Activated naive CD8-positive, alpha-beta T cell treated with anti-CD3 and anti-CD28 coated beads, Interleukin-2, amount 50 U/mL, for 16 hours (primary cell): Measurements from ENCODE around the gene ALKBH5.

Experiments
- DNase-seq: peaks from one replicate; pipeline ENCODE4 v3.0.0-alpha.2; 2020; ENCODE audit warnings: low read depth, low spot score

Gene ALKBH5

DNA sequence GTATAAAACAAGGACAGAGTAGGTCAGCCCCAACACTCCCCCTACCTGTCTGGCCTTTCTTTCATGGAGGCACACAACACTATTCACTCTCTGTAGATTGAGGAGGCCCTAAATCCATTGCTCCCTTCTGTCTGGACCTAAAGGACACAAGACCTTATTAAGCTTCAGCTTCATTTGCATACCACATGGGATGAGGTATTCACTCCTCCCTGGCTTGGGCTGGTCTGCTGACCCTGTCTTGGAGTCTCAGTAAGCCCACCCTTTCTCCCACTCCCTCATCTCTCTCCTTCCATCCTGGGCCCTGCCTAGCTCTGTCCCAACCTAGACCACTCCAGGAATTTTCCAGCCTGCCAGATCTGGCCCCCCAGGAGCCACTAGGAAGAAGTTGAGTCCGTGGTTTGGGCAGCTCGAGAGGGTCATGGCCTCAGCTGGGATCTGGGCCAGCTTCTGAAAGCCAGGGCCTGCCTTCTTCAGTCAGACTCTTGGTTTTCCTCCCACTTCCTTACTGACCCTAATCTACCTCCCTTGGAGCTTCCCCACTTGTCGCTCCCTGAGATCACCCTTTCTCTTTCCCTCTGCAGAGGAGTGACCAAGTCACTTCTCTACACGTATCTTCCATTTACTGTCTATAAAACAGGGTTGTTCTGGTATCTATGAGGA lies 35.3 kb downstream of the ALKBH5 start:
- no peak for DNase-seq

DNA sequence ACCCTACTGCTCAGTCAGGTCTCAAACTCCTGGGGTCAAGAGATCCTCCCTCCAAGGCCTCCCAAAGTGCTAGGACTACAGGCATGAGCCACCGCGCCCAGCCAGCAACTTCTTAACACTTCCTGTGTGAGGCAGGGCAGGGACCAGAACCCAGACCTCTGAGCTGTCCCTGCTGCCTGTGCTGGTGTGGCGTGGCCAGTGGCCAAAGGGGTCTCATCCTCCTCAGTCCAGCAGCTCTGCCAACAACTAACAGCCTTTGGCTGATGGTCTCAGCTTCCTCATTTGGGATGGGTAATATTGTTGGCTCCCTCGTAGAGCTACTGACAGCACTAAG lies 40.4 kb downstream of the ALKBH5 start:
- DNase-seq, result no peak

DNA sequence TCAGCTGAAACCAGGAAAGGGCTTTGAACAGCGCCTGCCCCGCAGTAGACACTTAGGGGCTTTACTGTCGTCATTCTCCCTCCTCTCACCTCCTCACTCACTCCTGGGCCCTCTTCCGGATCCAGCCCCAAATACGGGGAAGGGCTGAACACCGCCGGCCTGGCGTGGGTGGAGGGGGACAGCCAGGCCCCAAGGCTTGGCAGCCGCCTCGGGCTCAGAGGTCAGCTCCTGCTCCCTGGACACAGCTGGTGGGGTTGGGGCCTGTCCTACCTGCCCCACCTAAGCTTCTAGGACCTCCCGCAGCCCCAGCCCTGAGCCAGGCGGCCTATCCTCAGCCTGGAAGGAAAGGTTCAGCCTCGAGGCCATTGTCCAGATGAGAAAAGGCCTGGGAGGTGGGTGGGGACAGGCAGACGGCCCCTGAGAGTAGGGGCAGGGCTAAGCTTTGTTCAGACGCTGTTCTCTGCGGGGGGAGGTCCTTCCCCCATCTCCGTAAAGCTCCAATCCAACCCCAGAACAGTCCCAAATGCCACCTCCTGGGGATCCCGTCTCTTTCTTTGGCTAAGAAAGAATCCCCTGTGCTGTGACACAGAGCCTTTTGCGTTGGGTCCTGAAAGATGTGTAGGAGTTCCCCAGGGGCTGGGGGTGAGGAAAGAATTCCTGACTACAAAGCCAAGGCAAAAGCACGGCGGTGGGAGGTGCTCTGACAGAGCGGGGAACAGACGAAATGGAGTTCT lies 40.9 kb downstream of the ALKBH5 start:
- DNase-seq, result no peak

DNA sequence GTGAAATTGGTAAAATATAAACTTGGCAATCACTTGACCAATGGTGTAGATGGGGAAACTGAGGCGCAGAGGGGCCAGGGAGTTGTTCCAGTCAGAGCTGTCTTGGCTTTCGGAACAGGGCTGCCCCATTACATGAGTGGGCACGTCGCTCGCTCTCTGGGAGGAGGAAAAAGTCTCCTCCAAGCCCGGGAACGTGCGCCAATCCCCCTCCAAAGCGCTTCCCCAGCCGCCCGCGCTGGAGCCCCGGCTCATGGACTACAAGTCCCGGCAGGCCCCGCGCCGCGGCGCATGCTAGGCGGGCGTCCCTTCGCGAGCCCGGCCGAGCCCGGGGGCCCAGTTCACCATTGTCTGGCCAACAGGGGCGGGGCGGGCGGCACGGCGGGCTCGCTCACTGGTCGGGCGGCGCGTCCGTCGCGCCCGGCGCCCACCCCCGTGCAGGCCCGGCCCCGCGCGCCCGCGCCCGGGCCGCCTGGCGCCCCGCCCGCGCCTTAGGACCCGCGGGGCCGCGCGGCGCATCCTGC lies 41.6 kb downstream of the ALKBH5 start, which contains the start of gene LLGL1:
TSS of gene LLGL1 (plus strand) at position 515 of the 521 bp plus-strand sequence. CDS start 48 bp downstream, outside the sequence.
- DNase-seq, result peak; percentile 92

DNA sequence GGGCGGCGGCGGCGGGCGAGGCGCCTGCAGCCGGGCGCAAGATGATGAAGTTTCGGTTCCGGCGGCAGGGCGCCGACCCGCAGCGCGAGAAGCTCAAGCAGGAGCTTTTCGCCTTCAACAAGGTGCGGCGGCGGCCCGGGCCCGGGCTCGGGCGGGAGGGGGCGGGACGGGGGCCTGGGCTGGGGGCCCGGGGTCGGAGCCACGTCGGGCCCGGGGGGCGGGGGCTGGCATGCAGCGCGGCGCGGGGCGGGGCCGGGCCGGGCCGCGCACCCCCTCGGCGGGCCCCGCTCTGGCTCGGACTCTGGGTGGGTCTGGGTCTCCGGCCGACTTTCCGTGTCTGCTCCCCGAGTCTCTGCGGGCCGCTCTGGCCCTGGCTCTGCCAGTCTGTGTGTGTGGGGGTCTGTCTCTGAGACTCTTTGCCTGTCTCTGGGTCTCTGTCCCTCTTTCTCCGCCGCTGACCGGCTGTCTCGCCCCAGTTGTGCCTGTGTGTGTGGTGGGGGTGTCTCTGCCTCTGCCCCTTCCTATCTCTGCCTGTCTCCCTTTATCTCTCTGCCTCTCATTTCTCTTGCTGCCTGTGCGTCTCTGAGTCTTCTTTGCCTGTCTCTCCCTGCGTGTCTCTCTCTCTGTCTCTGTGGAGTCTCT lies 42.1 kb downstream of the ALKBH5 start:
- no peak for DNase-seq

DNA sequence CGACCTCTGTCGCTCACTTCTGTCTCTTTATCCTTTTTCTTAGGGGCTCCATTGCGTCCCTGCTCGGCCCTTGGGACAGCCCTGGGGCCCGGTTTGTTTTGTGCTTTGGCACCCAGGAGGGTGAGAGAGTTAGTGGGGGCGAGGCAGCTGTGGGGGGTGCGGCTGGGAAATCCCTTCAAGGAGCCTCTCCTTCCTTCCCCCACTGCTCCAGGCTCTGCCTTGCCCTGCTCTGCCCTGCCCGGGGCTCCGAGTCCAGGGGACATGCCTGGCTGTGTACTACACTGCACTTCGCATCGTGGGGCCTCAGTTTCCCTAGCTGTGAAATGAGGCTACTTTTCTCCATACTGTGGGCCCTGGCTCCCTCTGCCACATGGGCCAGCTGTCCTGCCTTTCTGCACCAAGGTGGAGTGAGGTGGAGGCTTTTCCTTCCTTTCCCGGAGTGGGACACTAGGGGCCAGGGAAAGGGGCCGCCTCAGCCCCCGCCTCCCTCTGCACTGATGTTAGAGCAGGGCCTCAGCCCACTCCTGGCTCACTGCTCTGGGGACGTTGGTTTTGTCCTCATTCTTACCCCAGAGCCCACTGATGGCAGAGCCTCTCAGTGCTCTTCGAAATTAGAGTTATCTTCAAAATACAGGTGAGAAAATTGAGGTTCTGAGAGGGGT lies 42.8 kb downstream of the ALKBH5 start:
- DNase-seq, result no peak

DNA sequence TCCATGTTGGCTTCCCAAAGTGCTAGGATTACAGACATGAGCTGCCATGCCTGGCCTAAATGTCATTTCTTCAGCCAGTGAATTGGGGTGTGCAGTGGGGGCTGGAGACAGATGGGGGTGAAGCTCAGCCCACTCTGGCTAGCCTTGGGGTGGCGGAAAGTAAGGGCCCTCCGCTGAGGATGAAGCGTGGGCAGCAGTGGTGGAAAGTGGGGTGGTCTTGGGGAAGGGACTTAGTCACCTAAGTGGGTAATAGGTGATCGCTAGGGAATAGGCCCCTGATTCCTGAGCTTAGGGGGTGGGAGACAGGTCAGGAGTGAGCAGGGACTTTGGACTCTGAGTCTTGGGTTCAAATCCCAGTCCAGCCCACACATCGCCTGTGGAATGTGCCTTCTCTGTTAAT lies 44.0 kb downstream of the ALKBH5 start:
- DNase-seq, result no peak

DNA sequence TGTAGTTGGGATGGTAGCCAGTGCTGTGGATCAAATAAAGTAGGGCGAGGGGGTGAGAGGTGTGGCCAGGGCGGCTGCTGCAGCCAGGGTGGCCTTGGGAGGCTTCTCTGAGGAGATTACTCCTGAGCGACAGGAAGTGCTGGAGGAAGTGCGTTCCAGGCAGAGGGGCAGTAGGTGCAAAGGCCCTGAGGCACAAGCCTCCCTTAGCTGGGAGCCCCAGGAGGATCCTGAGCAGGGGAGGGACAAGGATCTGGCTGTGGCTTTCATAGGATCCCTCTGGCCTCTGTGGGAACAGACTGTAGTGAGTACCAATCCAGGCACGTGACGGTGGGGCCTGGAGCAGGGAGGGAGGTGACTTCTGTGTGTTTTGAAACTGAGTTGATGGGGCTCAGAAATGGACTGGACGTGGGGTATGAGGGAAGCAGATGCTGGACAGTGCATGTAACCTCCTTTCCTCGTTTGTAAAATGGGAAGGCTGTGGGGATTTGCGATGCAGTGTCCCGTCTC lies 44.6 kb downstream of the ALKBH5 start:
- DNase-seq, result no peak

DNA sequence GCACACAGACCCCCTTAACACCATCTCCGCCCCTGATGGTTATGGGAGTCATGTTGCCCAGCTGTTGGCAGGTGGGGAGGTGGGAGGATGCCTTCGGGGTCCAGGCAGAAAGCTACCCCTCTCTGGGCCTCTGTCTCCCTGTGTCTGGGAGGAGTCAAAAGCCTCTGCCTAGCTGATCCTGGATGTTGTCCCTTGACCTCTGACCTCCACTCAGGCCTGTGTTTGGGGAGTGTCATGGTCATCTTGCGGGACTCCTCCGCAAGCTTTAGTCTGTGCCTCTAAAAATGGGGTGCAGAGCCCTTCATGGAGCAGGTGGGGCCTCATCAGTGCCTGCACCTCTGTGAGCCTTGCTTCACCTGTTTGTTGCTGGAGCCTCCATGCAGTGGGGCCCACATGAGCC lies 45.6 kb downstream of the ALKBH5 start:
- no peak for DNase-seq

DNA sequence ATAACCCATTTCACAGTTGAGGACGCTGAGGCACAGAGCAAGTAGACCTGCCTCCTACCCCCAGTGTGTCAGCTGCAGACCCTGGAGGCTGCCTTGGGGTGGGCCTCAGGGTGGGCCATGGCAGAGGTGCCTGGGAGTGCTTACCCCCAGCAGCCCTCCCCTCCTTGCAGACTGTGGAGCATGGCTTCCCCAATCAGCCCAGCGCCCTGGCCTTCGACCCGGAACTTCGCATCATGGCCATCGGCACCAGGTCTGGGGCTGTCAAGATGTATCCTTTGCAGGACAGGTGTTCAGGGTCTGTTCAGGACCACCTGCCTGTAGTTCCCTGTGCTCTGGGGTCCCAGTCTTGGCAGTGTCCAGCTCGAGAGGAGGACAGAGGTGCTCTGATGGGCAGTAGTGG lies 46.1 kb downstream of the ALKBH5 start:
- no peak for DNase-seq

DNA sequence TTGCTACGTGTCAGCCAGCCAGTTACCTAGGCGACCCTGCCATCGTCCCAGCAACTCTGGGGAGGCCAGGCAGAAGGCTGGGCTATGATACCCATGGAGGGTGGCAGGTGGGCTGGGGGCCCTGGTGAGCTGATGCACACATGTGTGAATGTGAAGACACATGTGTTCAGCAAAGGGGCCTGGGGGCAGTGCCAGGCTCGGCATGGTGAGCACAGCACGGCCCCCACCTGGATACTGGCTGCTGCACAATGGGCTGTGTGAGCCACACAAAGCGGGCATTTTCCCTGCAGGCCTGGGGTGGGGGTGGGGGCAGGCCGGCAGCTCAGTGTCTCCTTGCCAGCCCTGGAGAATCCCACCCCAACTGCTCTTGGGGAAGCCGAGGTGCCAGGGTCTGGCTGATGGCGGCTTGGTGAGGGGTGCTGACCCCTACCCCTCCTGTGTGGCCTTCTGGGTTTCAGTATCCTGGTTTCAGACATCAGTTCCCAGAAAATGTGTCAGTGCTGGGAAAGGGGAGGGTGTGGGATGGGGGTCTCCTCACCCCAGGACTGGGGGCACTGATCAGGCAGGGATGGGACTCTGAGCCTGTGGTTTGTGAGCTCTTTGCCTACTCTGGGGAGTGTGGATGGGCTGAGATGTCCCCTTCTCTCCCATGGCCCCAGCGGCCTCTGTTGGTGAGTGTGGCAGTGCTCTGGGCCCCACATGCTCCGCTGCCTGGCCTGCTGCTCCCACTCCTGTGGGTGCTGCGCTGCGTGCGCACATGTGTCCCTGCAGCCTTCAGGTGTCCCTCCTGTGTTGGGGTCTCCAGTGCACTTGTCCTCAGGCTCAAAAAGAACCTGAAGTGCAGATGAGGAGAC lies 46.9 kb downstream of the ALKBH5 start:
- no peak for DNase-seq

DNA sequence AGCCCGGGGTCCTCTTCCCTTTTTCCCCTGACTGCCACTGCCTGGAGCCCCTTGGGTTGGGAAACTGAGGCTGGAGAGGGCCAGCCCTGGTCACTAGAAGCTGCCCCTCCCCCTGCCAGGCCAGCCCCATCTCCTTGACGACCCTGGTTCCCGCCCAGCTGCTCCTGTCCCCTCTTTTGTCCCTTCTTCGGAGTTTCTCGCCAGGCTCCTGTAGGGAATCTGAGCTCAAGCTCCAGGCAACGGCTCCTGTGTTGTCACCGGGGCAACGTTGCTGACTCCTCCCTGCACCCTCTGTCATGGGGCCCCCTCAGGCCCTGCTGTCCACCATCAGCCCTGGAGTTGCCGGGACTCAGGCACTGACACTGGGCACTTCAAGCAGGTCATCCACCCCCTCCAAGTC lies 47.5 kb downstream of the ALKBH5 start:
- DNase-seq, result no peak

DNA sequence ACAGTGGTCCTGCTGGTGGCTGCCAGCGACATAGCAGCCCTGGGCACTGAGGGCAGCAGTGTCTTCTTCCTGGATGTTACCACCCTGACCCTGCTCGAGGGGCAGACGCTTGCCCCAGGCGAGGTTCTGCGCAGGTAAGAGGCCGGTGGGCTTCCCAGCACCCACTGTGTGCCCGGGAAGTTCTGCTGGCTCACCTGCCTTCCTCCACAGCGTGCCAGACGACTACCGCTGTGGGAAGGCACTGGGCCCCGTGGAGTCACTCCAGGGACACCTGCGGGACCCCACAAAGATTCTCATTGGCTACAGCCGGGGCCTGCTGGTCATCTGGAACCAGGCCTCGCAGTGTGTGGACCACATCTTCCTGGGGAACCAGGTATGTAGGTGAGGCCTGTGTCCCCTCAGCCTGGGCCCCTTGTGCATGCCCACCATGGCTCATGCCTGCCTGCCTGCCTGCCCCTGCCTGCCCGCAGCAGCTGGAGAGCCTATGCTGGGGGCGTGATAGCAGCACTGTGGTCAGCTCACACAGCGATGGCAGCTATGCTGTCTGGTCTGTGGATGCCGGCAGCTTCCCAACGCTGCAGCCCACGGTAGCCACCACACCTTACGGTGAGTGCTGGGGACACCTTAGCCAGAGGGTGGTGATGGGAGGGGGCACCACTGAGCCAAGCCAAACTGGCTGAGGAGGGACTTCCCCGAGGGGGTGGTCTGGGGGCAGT lies 50.3 kb downstream of the ALKBH5 start:
- DNase-seq, result no peak

DNA sequence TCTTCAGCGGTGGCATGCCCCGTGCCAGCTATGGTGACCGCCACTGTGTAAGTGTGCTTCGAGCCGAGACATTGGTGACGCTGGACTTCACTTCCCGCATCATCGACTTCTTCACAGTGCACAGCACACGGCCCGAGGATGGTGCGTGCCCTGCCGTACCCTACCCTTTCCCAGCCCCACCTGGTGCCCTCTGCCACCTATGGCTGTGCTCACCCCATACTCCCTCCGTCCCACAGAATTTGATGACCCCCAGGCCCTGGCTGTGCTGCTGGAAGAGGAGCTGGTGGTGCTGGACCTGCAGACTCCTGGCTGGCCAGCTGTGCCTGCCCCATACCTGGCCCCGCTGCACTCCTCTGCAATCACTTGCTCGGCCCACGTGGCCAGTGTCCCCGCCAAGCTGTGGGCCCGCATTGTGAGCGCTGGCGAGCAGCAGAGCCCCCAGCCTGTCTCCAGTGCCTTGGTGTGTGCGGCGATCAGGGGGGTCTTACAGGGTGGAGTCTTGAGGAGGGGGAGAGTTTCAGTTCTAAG lies 51.3 kb downstream of the ALKBH5 start:
- DNase-seq, result no peak

DNA sequence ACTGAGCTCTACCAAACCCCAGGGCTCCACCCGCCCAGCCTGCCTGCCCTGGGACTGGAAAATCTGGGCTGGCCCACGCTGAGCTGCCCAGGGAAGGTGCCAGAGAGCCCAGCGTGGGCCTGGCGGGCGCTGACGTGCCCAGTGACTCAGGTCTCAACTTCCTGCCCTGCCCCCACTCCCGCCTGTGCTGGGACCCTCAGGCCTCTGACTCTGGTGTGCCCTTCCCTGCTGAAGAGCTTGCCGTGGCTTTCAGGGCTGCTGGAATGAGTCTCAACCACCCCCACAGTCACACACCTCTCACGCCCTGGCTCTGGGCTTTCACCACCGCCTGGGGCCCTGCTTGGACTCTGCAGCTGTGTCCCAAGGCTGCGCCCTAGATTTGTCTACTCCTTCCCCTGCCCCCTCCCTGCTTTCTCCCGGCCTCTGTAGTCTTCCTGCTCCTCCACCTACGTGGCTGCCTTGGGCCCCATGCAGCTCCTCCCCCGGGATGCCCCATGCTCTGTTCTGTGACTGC lies 52.2 kb downstream of the ALKBH5 start:
- DNase-seq, result no peak

DNA sequence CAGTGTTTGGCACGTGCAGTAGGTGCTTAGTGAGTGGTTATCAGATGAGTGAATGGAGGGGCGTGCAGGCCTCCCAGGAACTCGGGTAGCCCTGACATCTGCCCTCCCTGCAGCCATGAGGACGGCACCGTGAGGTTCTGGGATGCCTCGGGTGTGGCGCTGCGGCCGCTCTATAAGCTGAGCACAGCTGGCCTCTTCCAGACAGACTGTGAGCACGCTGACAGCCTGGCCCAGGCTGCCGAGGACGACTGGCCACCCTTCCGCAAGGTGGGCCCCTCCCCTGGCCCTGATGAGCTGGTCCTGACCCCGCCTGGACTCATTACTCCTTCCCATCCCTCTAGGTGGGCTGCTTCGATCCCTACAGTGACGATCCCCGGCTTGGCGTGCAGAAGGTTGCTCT lies 52.9 kb downstream of the ALKBH5 start:
- DNase-seq, result no peak

DNA sequence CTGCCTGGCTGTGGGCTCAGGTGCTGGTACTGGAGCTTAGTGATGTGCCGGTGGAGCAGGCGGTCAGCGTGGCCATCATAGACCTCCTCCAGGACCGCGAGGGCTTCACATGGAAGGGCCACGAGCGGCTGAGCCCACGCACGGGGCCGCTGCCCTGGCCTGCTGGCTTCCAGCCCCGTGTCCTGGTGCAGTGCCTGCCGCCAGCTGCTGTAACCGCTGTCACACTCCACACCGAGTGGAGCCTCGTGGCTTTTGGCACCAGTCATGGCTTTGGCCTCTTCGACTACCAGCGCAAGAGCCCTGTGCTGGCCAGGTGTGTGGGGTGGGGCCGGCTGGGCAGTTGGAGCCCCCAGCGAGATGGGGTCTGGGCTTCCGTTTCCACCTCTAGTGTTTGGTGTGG lies 53.8 kb downstream of the ALKBH5 start:
- no peak for DNase-seq

DNA sequence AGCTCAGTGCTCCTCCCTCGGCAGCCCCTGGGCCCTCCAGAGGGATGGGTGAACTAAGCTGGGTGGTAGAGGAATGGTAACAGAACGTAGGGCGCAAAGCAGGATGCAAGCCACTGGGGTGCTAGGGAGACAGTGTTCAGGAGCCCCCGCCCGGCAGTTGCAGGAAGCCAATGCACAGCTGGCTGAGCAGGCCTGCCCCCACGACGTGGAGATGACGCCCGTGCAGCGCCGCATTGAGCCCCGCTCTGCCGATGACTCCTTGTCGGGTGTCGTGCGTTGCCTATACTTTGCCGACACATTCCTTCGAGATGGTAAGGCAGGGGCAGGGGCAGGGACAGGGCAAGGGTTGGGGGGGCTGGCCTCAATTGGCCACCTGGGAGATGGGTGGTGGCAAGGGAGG lies 54.7 kb downstream of the ALKBH5 start:
- no peak for DNase-seq

DNA sequence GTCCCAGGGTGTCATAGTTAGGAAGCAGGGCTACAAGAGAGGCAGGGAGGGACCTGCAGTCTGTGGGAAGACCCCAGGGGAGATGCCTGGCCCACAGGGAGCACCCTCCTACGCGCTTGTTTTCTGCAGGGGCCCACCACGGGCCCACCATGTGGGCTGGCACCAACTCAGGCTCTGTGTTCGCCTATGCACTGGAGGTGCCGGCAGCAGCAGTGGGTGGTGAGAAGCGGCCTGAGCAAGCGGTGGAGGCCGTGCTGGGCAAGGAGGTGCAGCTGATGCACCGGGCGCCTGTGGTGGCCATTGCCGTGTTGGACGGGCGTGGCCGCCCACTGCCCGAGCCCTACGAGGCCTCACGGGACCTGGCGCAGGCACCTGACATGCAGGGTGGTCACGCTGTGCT lies 56.8 kb downstream of the ALKBH5 start:
- no peak for DNase-seq
